GM18867 (cell line): ENCODE measurements around the gene SRPK3.

Experiments
- ATAC-seq: cut with Tn5 transposase; IDR thresholded peaks from one replicate; pipeline ENCODE4 v1.9.1; 2021; ENCODE audit warnings: mild to moderate bottlenecking, moderate library complexity; ENCODE audit not compliant: unreplicated experiment

Gene SRPK3

GRCh38 chrX:153769865-153770600, 10.8 kb upstream of the SRPK3 start:
- no peak for ATAC-seq

GRCh38 chrX:153770601-153771414, 10.0 kb upstream of the SRPK3 start:
- ATAC-seq: no peak

- no peak for ATAC-seq
Measured at GRCh38 chrX:153771415-153772315, 9.2 kb upstream of the SRPK3 start.

- ATAC-seq: no peak
Measured at GRCh38 chrX:153772316-153773217, 8.3 kb upstream of the SRPK3 start.

- no peak for ATAC-seq
Measured at GRCh38 chrX:153773218-153773611, 7.6 kb upstream of the SRPK3 start.

- ATAC-seq: no peak
Measured at GRCh38 chrX:153773741-153774575, 6.9 kb upstream of the SRPK3 start.

GRCh38 chrX:153774576-153775292, 6.1 kb upstream of the SRPK3 start:
- no peak for ATAC-seq

- no peak for ATAC-seq
Measured at GRCh38 chrX:153775293-153776119, 5.3 kb upstream of the SRPK3 start.

- no peak for ATAC-seq
Measured at GRCh38 chrX:153776120-153776599, 4.7 kb upstream of the SRPK3 start.

GRCh38 chrX:153776611-153777045, 4.2 kb upstream of the SRPK3 start:
- no peak for ATAC-seq

- no peak for ATAC-seq
Measured at GRCh38 chrX:153777261-153778090, 3.4 kb upstream of the SRPK3 start.

GRCh38 chrX:153778181-153778580, 2.7 kb upstream of the SRPK3 start:
- ATAC-seq: no peak

- no peak for ATAC-seq
Measured at GRCh38 chrX:153778684-153779101, 2.1 kb upstream of the SRPK3 start.

- ATAC-seq: no peak
Measured at GRCh38 chrX:153779891-153780677, 757 bp upstream of the SRPK3 start.

- ATAC-seq: no peak
Measured at GRCh38 chrX:153781428-153782047, 697 bp downstream of the SRPK3 start.
